H9 (cell line): ENCODE results near the gene SCAMP3. TPM values are rescaled to one million over a fixed set of nuclear protein-coding genes. Genes with fewer than 3 reads are reported as not detected.

Experiments used
- DNase-seq: peaks from one replicate; pipeline ENCODE4 v3.0.0-alpha.2; 2017
- H2AFZ ChIP-seq: one replicate; pipeline ENCODE4 v1.6.1; 2013; ENCODE audit warnings: mild to moderate bottlenecking, low read length, control low read depth, moderate library complexity
- H2AK5ac ChIP-seq: 2 replicates; pipeline ENCODE4 v1.6.1; 2013; ENCODE audit warnings: low read length, control low read depth, mixed read lengths; ENCODE audit not compliant: insufficient read length
- H2BK120ac ChIP-seq: one replicate; pipeline ENCODE4 v1.6.1; 2013; ENCODE audit warnings: low read depth, mild to moderate bottlenecking, low read length, control low read depth, inconsistent platforms; ENCODE audit not compliant: poor library complexity, severe bottlenecking
- H2BK12ac ChIP-seq: 2 replicates; pipeline ENCODE4 v1.6.1; 2013; ENCODE audit warnings: low read length, control low read depth, mixed read lengths, low read depth; ENCODE audit not compliant: insufficient read length
- H2BK15ac ChIP-seq: 2 replicates; pipeline ENCODE4 v1.6.1; 2013; ENCODE audit warnings: low read depth, low read length, control low read depth
- H2BK20ac ChIP-seq: one replicate; pipeline ENCODE4 v1.6.1; 2013; ENCODE audit warnings: low read depth, mild to moderate bottlenecking, low read length, control low read depth, inconsistent platforms; ENCODE audit not compliant: poor library complexity, severe bottlenecking
- H2BK5ac ChIP-seq: 2 replicates; pipeline ENCODE4 v1.6.1; 2013; ENCODE audit warnings: low read length, control low read depth, mixed read lengths; ENCODE audit not compliant: insufficient read length
- H3K14ac ChIP-seq: 2 replicates; pipeline ENCODE4 v1.6.1; 2013; ENCODE audit warnings: low read length, control low read depth; ENCODE audit not compliant: insufficient read depth
- H3K18ac ChIP-seq: 2 replicates; pipeline ENCODE4 v1.6.1; 2013; ENCODE audit warnings: low read depth, mild to moderate bottlenecking, mixed read lengths, low read length, control low read depth; ENCODE audit not compliant: insufficient read length
- H3K23ac ChIP-seq: 2 replicates; pipeline ENCODE4 v1.6.1; 2013; ENCODE audit warnings: low read length, control low read depth, mixed read lengths, low read depth; ENCODE audit not compliant: insufficient read length
- H3K23me2 ChIP-seq: 2 replicates; pipeline ENCODE4 v1.6.1; 2013; ENCODE audit warnings: low read depth, mild to moderate bottlenecking, mixed read lengths, low read length, control low read depth; ENCODE audit not compliant: insufficient read length, poor library complexity, severe bottlenecking
- H3K27ac ChIP-seq: 2 replicates; pipeline ENCODE4 v1.5.1; 2013; ENCODE audit warnings: low read length, control low read depth, mixed read lengths, low read depth; ENCODE audit not compliant: insufficient read length
- H3K27me3 ChIP-seq: 2 replicates; pipeline ENCODE4 v1.6.1; 2013; ENCODE audit warnings: low read length, control low read depth, inconsistent platforms; ENCODE audit not compliant: insufficient read depth
- H3K4ac ChIP-seq: 2 replicates; pipeline ENCODE4 v1.6.1; 2013; ENCODE audit warnings: low read depth, mild to moderate bottlenecking, control low read depth, inconsistent platforms, low read length, moderate library complexity
- H3K4me1 ChIP-seq: 2 replicates; pipeline ENCODE4 v1.6.1; 2013; ENCODE audit warnings: low read length, control low read depth, inconsistent platforms; ENCODE audit not compliant: insufficient read depth
- H3K4me2 ChIP-seq: 2 replicates; pipeline ENCODE4 v1.6.1; 2013; ENCODE audit warnings: low read length, control low read depth, mixed read lengths; ENCODE audit not compliant: insufficient read length, insufficient read depth
- H3K56ac ChIP-seq: 2 replicates; pipeline ENCODE4 v1.6.1; 2013; ENCODE audit warnings: low read depth, mild to moderate bottlenecking, mixed read lengths, low read length, control low read depth; ENCODE audit not compliant: insufficient read length
- H3K79me1 ChIP-seq: 2 replicates; pipeline ENCODE4 v1.6.1; 2013; ENCODE audit warnings: low read depth, mild to moderate bottlenecking, moderate library complexity, low read length, control low read depth, inconsistent platforms; ENCODE audit not compliant: insufficient read depth, poor library complexity, severe bottlenecking
- H3K79me2 ChIP-seq: 2 replicates; pipeline ENCODE4 v1.6.1; 2013; ENCODE audit warnings: low read length, control low read depth, inconsistent platforms; ENCODE audit not compliant: insufficient read depth
- H3K9ac ChIP-seq: 2 replicates; pipeline ENCODE4 v1.6.1; 2013; ENCODE audit warnings: low read length, control low read depth, mixed read lengths; ENCODE audit not compliant: insufficient read length; ENCODE audit errors: extremely low read depth
- H3K9me3 ChIP-seq: one replicate; pipeline ENCODE4 v1.6.1; 2013; ENCODE audit warnings: low read depth, low read length, inconsistent platforms; ENCODE audit not compliant: control insufficient read depth
- H3T11ph ChIP-seq: one replicate; pipeline ENCODE4 v1.6.1; 2013; ENCODE audit warnings: mild to moderate bottlenecking, low read length, control low read depth, inconsistent platforms
- H4K20me1 ChIP-seq: one replicate; pipeline ENCODE4 v1.6.1; 2013; ENCODE audit not compliant: control insufficient read depth, insufficient read length, insufficient read depth
- H4K5ac ChIP-seq: 2 replicates; pipeline ENCODE4 v1.6.1; 2013; ENCODE audit warnings: low read depth, mild to moderate bottlenecking, mixed read lengths, low read length, control low read depth; ENCODE audit not compliant: insufficient read length
- H4K8ac ChIP-seq: replicated peaks from 2 replicates; pipeline ENCODE4 v1.6.1; 2013; ENCODE audit warnings: low read length, control low read depth, mixed read lengths, low read depth; ENCODE audit not compliant: insufficient read length
- H4K91ac ChIP-seq: 2 replicates; pipeline ENCODE4 v1.6.1; 2013; ENCODE audit warnings: low read depth, mild to moderate bottlenecking, moderate library complexity, mixed read lengths, low read length, control low read depth; ENCODE audit not compliant: insufficient read length
- H3K27ac Mint-ChIP-seq, 3 experiments: 2 replicates in 2 of 3; 3 replicates in 1 of 3; pipeline ENCODE4 v1.8.0; 2020 to 2021; ENCODE audit warnings: mixed read lengths in 3 of 3, mild to moderate bottlenecking in 1 of 3, moderate library complexity in 1 of 3
- H3K27me3 Mint-ChIP-seq: 2 replicates; pipeline ENCODE4 v1.8.0; 2021; ENCODE audit warnings: low read depth, mild to moderate bottlenecking, moderate library complexity, mixed read lengths
- H3K36me3 Mint-ChIP-seq, 3 experiments: 2 replicates in 2 of 3; 3 replicates in 1 of 3; pipeline ENCODE4 v1.8.0; 2020 to 2021; ENCODE audit warnings: low read depth in 3 of 3, mixed read lengths in 3 of 3; ENCODE audit not compliant: insufficient read depth in 1 of 3
- H3K4me1 Mint-ChIP-seq, 2 experiments: 2 replicates each; pipeline ENCODE4 v1.8.0; 2020; ENCODE audit warnings: mixed read lengths in 2 of 2
- H3K4me3 Mint-ChIP-seq, 2 experiments: 2 replicates in 1 of 2; 3 replicates in 1 of 2; pipeline ENCODE4 v1.8.0; 2020 to 2021; ENCODE audit warnings: mild to moderate bottlenecking in 2 of 2, mixed read lengths in 2 of 2, moderate library complexity in 1 of 2
- H3K9me3 Mint-ChIP-seq, 2 experiments: 2 replicates in 1 of 2; 3 replicates in 1 of 2; pipeline ENCODE4 v1.8.0; 2020; ENCODE audit warnings: mild to moderate bottlenecking in 2 of 2, mixed read lengths in 2 of 2, moderate library complexity in 1 of 2
- CTCF ChIP-seq: fragments of 200-600 bp; sonication (generic); conservative IDR thresholded peaks from 3 replicates; pipeline ENCODE4 v1.8.0; 2021; ENCODE audit warnings: antibody characterized with exemption, mild to moderate bottlenecking
- WGBS: extraction: QIAGEN DNeasy Blood & Tissue Kit; methylation state at CpG from one replicate; pipeline ENCODE4 v1.1.7; 2013; ENCODE audit warnings: missing lambda C conversion rate, low lambda C conversion rate, mixed read lengths; ENCODE audit not compliant: insufficient read length; ENCODE audit errors: extremely low coverage; 5-methylcytosine and 5-hydroxymethylcytosine counted together
- total RNA-seq: library from RNA; stranded (reverse); gene quantifications from 2 replicates; pipeline ENCODE4 v1.2.1, GENCODE V29; 2021

Gene SCAMP3
- total RNA-seq, 1 experiment from 2014 or later: 52.5 TPM

GRCh38 chr1:155244368-155245162 lies 17.6 kb downstream of the SCAMP3 start:
- H3K4me1 Mint-ChIP-seq: peaks cover 28 to 34% of the 10 kb centered on the region in 2 experiments
- H3K27ac Mint-ChIP-seq: peak overlapping the region; percentile 85 to 97 (median 90)
- peaks cover 41% of the 10 kb centered on the region for H3K27me3 Mint-ChIP-seq
- Histone ChIP-seq H2BK120ac (no peak overlapping the region), H2BK20ac (no peak overlapping the region), H3K18ac (peak overlapping the region; percentile 96), H3K27me3 (no peaks in the 10 kb centered on the region; the same call in 1 of the 2 replicates), H4K8ac (no peak overlapping the region), H3K4ac (no peak overlapping the region), H3T11ph (no peak overlapping the region), H3K56ac (no peak overlapping the region), H4K5ac (peak overlapping the region; percentile 3), H3K23me2 (peaks cover 9% of the 10 kb centered on the region), H3K4me2 (peak overlapping the region; percentile 91), H2AK5ac (no peak overlapping the region), H2AFZ (no peak overlapping the region), H2BK15ac (no peak overlapping the region), H3K14ac (peak overlapping the region; percentile 86; the same call in 1 of the 2 replicates), H2BK5ac (no peak overlapping the region), H3K27ac (peak overlapping the region; percentile 83), H3K9ac (peak overlapping the region; percentile 88), H3K4me1 (no peaks in the 10 kb centered on the region), H2BK12ac (no peak overlapping the region), H3K9me3 (no peaks in the 10 kb centered on the region), H4K20me1 (no peaks in the 10 kb centered on the region), H3K79me2 (no peaks in the 10 kb centered on the region), H3K23ac (no peak overlapping the region), H3K79me1 (no peaks in the 10 kb centered on the region), H4K91ac (no peak overlapping the region)
- WGBS: no CpG with 5 or more reads among the region's 53 CpGs
- peaks cover 8 to 28% (median 27%) of the 10 kb centered on the region in 3 experiments for H3K36me3 Mint-ChIP-seq
- peak; percentile 99 for DNase-seq
- TF ChIP-seq CTCF: peak; percentile 43; the same call in 2 of the 3 replicates
- peaks cover 0 to 3% of the 10 kb centered on the region in 2 experiments; a peak in 1 of 5 replicates for H3K9me3 Mint-ChIP-seq
- peak overlapping the region; percentile 81 to 84 for H3K4me3 Mint-ChIP-seq
